HepG2 (cell line): ENCODE measurements around the gene CD4. TPM values are rescaled to one million over a fixed set of nuclear protein-coding genes. Genes with fewer than 3 reads are reported as not detected.

Experiments
- ARNTL ChIP-seq: sonication (generic); formaldehyde crosslinking; IDR thresholded peaks from 2 replicates; pipeline ENCODE4 v1.4.0; 2020; ENCODE audit warnings: mild to moderate bottlenecking, missing genetic modification reagents
- BHLHE40 ChIP-seq: IDR thresholded peaks from 2 replicates; pipeline ENCODE4 v1.6.1; 2011; ENCODE audit warnings: low read length, improper control_type of control experiment
- CBX1 ChIP-seq: IDR thresholded peaks from one replicate; pipeline ENCODE4 v1.6.1; 2016; ENCODE audit warnings: antibody characterized with exemption, low read depth
- DMAP1 ChIP-seq: IDR thresholded peaks from 2 replicates; pipeline ENCODE4 v1.6.1; 2016
- ELF1 ChIP-seq: sonication (generic); formaldehyde crosslinking; IDR thresholded peaks from 2 replicates; pipeline ENCODE4 v1.4.0; 2020; ENCODE audit warnings: missing genetic modification reagents
- HDAC1 ChIP-seq: sonication (generic); formaldehyde crosslinking; IDR thresholded peaks from 2 replicates; pipeline ENCODE4 v1.5.1; 2020; ENCODE audit warnings: mild to moderate bottlenecking, missing genetic modification reagents
- HMG20A ChIP-seq: IDR thresholded peaks from 2 replicates; pipeline ENCODE4 v1.6.1; 2016; ENCODE audit warnings: borderline replicate concordance
- HOXA7 ChIP-seq: sonication (generic); formaldehyde crosslinking; IDR thresholded peaks from 2 replicates; pipeline ENCODE4 v1.8.1; 2022; ENCODE audit warnings: mild to moderate bottlenecking, missing genetic modification reagents, moderate library complexity
- JUN ChIP-seq: sonication (generic); formaldehyde crosslinking; IDR thresholded peaks from 2 replicates; pipeline ENCODE4 v1.4.0; 2020; ENCODE audit warnings: mild to moderate bottlenecking, missing genetic modification reagents
- MXD4 ChIP-seq: IDR thresholded peaks from 2 replicates; pipeline ENCODE4 v1.6.1; 2016; ENCODE audit warnings: mild to moderate bottlenecking, missing biosample characterization, missing genetic modification reagents
- PHF21A ChIP-seq: sonication (generic); formaldehyde crosslinking; IDR thresholded peaks from 2 replicates; pipeline ENCODE4 v1.5.0; 2020; ENCODE audit warnings: mild to moderate bottlenecking, missing genetic modification reagents
- POLR2A ChIP-seq, 2 experiments: IDR thresholded peaks; 2 replicates each; pipeline ENCODE4 v1.6.1; 2011; ENCODE audit warnings: low read depth in 2 of 2, low read length in 2 of 2, mild to moderate bottlenecking in 1 of 2, moderate library complexity in 1 of 2; ENCODE audit not compliant: insufficient read depth in 1 of 2
- RBAK ChIP-seq: sonication (generic); formaldehyde crosslinking; IDR thresholded peaks from 2 replicates; pipeline ENCODE4 v1.5.1; 2020; ENCODE audit warnings: mild to moderate bottlenecking, missing genetic modification reagents
- RFXANK ChIP-seq: IDR thresholded peaks from 2 replicates; pipeline ENCODE4 v1.6.1; 2016
- SOX5 ChIP-seq: IDR thresholded peaks from 2 replicates; pipeline ENCODE4 v1.6.1; 2016; ENCODE audit warnings: borderline replicate concordance
- TAF1 ChIP-seq: sonication (generic); formaldehyde crosslinking; IDR thresholded peaks from 2 replicates; pipeline ENCODE4 v1.4.0; 2020; ENCODE audit warnings: missing genetic modification reagents
- YEATS2 ChIP-seq: sonication (generic); formaldehyde crosslinking; IDR thresholded peaks from 2 replicates; pipeline ENCODE4 v1.4.0; 2020; ENCODE audit warnings: missing genetic modification reagents, borderline replicate concordance
- ZNF12 ChIP-seq: sonication (generic); formaldehyde crosslinking; IDR thresholded peaks from 2 replicates; pipeline ENCODE4 v1.5.0; 2020; ENCODE audit warnings: missing genetic modification reagents
- ZNF121 ChIP-seq: sonication (generic); formaldehyde crosslinking; IDR thresholded peaks from 2 replicates; pipeline ENCODE4 v1.5.0; 2020; ENCODE audit warnings: mild to moderate bottlenecking, missing genetic modification reagents
- ZNF230 ChIP-seq: sonication (generic); formaldehyde crosslinking; IDR thresholded peaks from 2 replicates; pipeline ENCODE4 v1.4.0; 2020; ENCODE audit warnings: mild to moderate bottlenecking, missing genetic modification reagents
- ZNF337 ChIP-seq: sonication (generic); formaldehyde crosslinking; IDR thresholded peaks from 2 replicates; pipeline ENCODE4 v1.5.1; 2020; ENCODE audit warnings: missing genetic modification reagents, low read depth, mild to moderate bottlenecking, borderline replicate concordance
- ZNF572 ChIP-seq: sonication (generic); formaldehyde crosslinking; IDR thresholded peaks from 2 replicates; pipeline ENCODE4 v1.5.1; 2020; ENCODE audit warnings: mild to moderate bottlenecking, missing genetic modification reagents
- ZNF605 ChIP-seq: sonication (generic); formaldehyde crosslinking; IDR thresholded peaks from 2 replicates; pipeline ENCODE4 v1.8.0; 2022; ENCODE audit warnings: mild to moderate bottlenecking, missing genetic modification reagents
- ZNF788 ChIP-seq: sonication (generic); formaldehyde crosslinking; IDR thresholded peaks from 2 replicates; pipeline ENCODE4 v1.5.0; 2020; ENCODE audit warnings: mild to moderate bottlenecking, missing genetic modification reagents, borderline replicate concordance
- ZNF879 ChIP-seq: sonication (generic); formaldehyde crosslinking; IDR thresholded peaks from 2 replicates; pipeline ENCODE4 v1.8.1; 2023; ENCODE audit warnings: missing genetic modification reagents
- polyA plus RNA-seq, 8 experiments: library from polyadenylated mRNA; depleted of rRNA in 3 of 8; stranded (reverse) in 7 of 8; unstranded in 1 of 8; fragments of >200 nt; fragmentation: Illumina TruSeq in 4 of 8; extraction: Trizol in 4 of 8; gene quantifications; 2 replicates each; pipeline versions ENCODE4 v1.2.1 to v1.2.3, GENCODE V29; 2011 to 2016; ENCODE audit warnings: low read depth in 4 of 8, missing spikeins in 1 of 8, mixed read lengths in 1 of 8; ENCODE audit not compliant: insufficient read depth in 1 of 8
- total RNA-seq, 5 experiments: library from RNA; depleted of rRNA; stranded (reverse); fragments of >200 nt; fragmentation: Illumina TruSeq; extraction: Trizol; gene quantifications; 2 replicates each; pipeline ENCODE4 v1.2.3, GENCODE V29; 2016; ENCODE audit warnings: low read depth in 1 of 5
- TF ChIP-seq, protein P1 (sequence below): sonication (generic); formaldehyde crosslinking; IDR thresholded peaks from 2 replicates; pipeline ENCODE4 v1.8.0; 2022; ENCODE audit warnings: mild to moderate bottlenecking, missing genetic modification reagents; ENCODE audit not compliant: insufficient replicate concordance
- TF ChIP-seq, protein P2 (sequence below): sonication (generic); formaldehyde crosslinking; IDR thresholded peaks from 2 replicates; pipeline ENCODE4 v1.4.0; 2020; ENCODE audit warnings: missing genetic modification reagents
- TF ChIP-seq, protein P3 (sequence below): IDR thresholded peaks from 2 replicates; pipeline ENCODE4 v1.6.1; 2018; ENCODE audit warnings: missing genetic modification reagents, mild to moderate bottlenecking, missing compliant biosample characterization
- TF ChIP-seq, protein P4 (sequence below): IDR thresholded peaks from 2 replicates; pipeline ENCODE4 v1.6.1; 2012; ENCODE audit warnings: inconsistent platforms

CD4 gene
- total and polyA plus RNA-seq, 2 of the 13 experiments (the other 11 are each of a cell fraction or from before 2014, with no cell fraction given), result 0.07 to 0.95 TPM

DNA sequence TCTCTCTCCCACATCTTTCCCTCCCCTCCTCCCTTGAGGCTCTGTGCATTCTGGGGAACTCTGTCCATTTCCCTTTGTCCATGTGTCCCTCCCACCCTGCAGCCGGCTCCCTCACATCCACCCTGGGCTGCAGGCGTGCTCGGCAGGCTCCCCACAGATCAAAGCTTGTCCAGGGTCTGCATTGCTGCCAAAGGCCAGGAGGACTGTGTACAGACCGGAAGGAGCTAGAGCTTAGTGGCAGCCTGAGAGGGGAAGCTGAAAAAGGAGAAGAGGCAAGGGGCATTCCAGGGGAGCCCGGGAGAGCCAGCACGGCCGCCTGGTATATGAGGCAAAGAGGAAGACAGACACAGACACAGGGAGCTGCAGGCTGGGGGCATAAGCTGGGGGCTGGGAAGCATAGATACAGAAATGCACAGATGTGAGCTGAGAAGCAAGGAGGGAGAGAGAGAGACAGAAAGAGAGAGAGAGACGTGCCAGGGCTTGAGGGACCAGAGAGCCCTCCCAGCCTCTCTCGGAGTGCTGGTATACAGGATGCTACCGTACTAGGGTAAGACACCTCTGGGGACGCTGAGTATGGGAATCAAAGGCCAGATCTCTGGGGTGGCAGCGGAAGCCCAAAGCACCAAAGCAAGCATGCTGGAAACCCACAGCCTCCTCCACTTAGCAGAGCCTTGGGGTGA lies 3.3 kb downstream of the CD4 start (continued):
- TF ChIP-seq, protein P1, sequence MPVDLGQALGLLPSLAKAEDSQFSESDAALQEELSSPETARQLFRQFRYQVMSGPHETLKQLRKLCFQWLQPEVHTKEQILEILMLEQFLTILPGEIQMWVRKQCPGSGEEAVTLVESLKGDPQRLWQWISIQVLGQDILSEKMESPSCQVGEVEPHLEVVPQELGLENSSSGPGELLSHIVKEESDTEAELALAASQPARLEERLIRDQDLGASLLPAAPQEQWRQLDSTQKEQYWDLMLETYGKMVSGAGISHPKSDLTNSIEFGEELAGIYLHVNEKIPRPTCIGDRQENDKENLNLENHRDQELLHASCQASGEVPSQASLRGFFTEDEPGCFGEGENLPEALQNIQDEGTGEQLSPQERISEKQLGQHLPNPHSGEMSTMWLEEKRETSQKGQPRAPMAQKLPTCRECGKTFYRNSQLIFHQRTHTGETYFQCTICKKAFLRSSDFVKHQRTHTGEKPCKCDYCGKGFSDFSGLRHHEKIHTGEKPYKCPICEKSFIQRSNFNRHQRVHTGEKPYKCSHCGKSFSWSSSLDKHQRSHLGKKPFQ (CRISPR knock-in tag), result no peak
- TF ChIP-seq POLR2A (IDR thresholded peaks at IDR 0.05; ENCODE audit: insufficient read depth in 1 of 2, low read depth in 2 of 2, low read length in 2 of 2), result peak in 1 of 2 experiments; percentile 59; a peak in 2 of 4 replicates
- TF ChIP-seq TAF1 (CRISPR knock-in tag), result peak; percentile 50; the same call in 1 of the 2 replicates
- no peak for TF ChIP-seq ZNF572 (CRISPR knock-in tag)
- 0 out of 2 replicates have a peak, but pooled peaks have one; percentile 12 for TF ChIP-seq RBAK (CRISPR knock-in tag)
- TF ChIP-seq PHF21A, result peak; percentile 82
- TF ChIP-seq ZNF12 (CRISPR knock-in tag), result no peak
- no peak for TF ChIP-seq DMAP1 (CRISPR knock-in tag)
- peak; percentile 72 for TF ChIP-seq ARNTL (CRISPR knock-in tag)
- TF ChIP-seq SOX5, result peak; percentile 87
- no peak for TF ChIP-seq ZNF879 (CRISPR knock-in tag)
- peak; percentile 54; the same call in 1 of the 2 replicates for TF ChIP-seq ZNF788 (CRISPR knock-in tag)
- TF ChIP-seq ELF1 (CRISPR knock-in tag), result peak; percentile 81
- peak; percentile 83 for TF ChIP-seq ZNF605 (CRISPR knock-in tag)
- no peak for TF ChIP-seq YEATS2 (CRISPR knock-in tag)
- TF ChIP-seq, protein P2, sequence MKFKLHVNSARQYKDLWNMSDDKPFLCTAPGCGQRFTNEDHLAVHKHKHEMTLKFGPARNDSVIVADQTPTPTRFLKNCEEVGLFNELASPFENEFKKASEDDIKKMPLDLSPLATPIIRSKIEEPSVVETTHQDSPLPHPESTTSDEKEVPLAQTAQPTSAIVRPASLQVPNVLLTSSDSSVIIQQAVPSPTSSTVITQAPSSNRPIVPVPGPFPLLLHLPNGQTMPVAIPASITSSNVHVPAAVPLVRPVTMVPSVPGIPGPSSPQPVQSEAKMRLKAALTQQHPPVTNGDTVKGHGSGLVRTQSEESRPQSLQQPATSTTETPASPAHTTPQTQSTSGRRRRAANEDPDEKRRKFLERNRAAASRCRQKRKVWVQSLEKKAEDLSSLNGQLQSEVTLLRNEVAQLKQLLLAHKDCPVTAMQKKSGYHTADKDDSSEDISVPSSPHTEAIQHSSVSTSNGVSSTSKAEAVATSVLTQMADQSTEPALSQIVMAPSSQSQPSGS (CRISPR knock-in tag), result no peak
- TF ChIP-seq CBX1, result peak; percentile 27
- TF ChIP-seq, protein P3, sequence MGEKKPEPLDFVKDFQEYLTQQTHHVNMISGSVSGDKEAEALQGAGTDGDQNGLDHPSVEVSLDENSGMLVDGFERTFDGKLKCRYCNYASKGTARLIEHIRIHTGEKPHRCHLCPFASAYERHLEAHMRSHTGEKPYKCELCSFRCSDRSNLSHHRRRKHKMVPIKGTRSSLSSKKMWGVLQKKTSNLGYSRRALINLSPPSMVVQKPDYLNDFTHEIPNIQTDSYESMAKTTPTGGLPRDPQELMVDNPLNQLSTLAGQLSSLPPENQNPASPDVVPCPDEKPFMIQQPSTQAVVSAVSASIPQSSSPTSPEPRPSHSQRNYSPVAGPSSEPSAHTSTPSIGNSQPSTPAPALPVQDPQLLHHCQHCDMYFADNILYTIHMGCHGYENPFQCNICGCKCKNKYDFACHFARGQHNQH (CRISPR knock-in tag), result peak; percentile 38; the same call in 1 of the 2 replicates
- peak; percentile 95 for TF ChIP-seq HDAC1 (CRISPR knock-in tag)
- peak; percentile 32; the same call in 1 of the 2 replicates for TF ChIP-seq MXD4 (CRISPR knock-in tag)
- TF ChIP-seq RFXANK, result no peak
- TF ChIP-seq JUN, result no peak
- peak; percentile 59; the same call in 1 of the 2 replicates for TF ChIP-seq HMG20A
- TF ChIP-seq HOXA7, result peak; percentile 63; the same call in 1 of the 2 replicates
- TF ChIP-seq ZNF337, result peak; percentile 88; the same call in 1 of the 2 replicates
- TF ChIP-seq ZNF230 (CRISPR knock-in tag), result 0 out of 2 replicates have a peak, but pooled peaks have one; percentile 22
- TF ChIP-seq BHLHE40, result peak; percentile 83
- no peak for TF ChIP-seq ZNF121 (CRISPR knock-in tag)
- TF ChIP-seq, protein P4, sequence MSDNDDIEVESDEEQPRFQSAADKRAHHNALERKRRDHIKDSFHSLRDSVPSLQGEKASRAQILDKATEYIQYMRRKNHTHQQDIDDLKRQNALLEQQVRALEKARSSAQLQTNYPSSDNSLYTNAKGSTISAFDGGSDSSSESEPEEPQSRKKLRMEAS, result peak; percentile 90
